Measurements from ENCODE around the gene SPATA17.

GRCh38 chr1:217885181-217885580 lies 254.0 kb downstream of the SPATA17 start:
- TF ChIP-seq FOXK2 (IDR thresholded peaks at IDR 0.05), result no peak
- no peak for TF ChIP-seq BHLHE40 (IDR thresholded peaks at IDR 0.05; ENCODE audit: borderline replicate concordance)
- no peak for TF ChIP-seq ZNF384 (IDR thresholded peaks at IDR 0.05)
- no peak for TF ChIP-seq FOXM1 (IDR thresholded peaks at IDR 0.05; ENCODE audit: borderline replicate concordance)
- TF ChIP-seq TARDBP (IDR thresholded peaks at IDR 0.05), result no peak
- no peak for TF ChIP-seq FOXA1 (IDR thresholded peaks at IDR 0.05)
- no peak for TF ChIP-seq CTBP1 (IDR thresholded peaks at IDR 0.05; ENCODE audit: borderline replicate concordance)
- TF ChIP-seq PKNOX1 (IDR thresholded peaks at IDR 0.05), result no peak
- no peak for TF ChIP-seq ELF4 (IDR thresholded peaks at IDR 0.05)
- TF ChIP-seq SUZ12 (IDR thresholded peaks at IDR 0.05), result no peak
- no peak for TF ChIP-seq SP1 (IDR thresholded peaks at IDR 0.05)
- TF ChIP-seq ARNT (IDR thresholded peaks at IDR 0.05), result no peak
- no peak for TF ChIP-seq HDGF (IDR thresholded peaks at IDR 0.05; ENCODE audit: borderline replicate concordance)
- no peak for TF ChIP-seq L3MBTL2 (conservative IDR thresholded peaks at IDR 0.05)
